ENCODE data around the gene TMCC1.

Gene TMCC1

GRCh38 chr3:129609591-129610182, 283.8 kb downstream of the TMCC1 start:
- no peak for DNase-seq (ENCODE audit: low spot score)

DNA sequence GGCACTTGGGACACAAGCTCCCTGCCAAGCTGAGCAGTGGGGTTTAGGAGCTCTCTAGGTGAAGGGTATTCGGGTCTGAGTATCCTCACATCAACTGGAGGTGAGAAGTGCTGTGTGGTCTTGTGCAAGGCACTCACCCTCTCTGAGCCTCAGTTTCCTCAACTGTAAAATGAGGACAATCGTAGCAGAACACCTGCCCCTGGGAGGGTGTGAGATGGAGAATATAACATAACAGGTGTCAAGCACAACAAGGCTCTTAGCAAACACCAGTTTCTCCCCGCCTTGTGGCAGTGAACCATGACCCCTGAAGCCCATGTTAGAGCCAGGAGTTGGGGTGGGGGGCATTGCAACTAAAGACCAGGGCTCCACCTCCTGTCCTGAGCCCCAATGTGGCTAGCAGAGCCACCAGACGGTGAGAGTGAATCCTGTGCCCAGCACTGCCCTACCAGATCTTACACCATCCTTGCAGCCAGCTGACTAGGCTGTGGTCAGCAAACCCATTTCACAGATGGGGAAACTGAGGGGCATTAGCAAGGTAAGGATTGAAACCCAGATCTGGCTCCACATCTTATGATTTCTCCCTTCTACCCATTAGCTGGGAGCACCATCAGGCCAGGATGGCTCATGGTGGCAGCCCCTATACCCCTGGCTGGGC, 284.4 kb downstream of the TMCC1 start:
- DNase-seq (ENCODE audit: low spot score), result no peak

GRCh38 chr3:129608087-129608935, 285.2 kb downstream of the TMCC1 start:
- no peak for DNase-seq (ENCODE audit: low spot score)

- DNase-seq (ENCODE audit: low spot score), result no peak
Observed at GRCh38 chr3:129607391-129608068, 286.0 kb downstream of the TMCC1 start.

- DNase-seq (ENCODE audit: low spot score), result peak; percentile 50
Observed at GRCh38 chr3:129606636-129607390, 286.7 kb downstream of the TMCC1 start, which contains the start of gene PLXND1. Gene PLXND1, minus strand, starts transcription at chr3:129606676. Its CDS starts 37 bp downstream, at chr3:129606639.

- peak; percentile 18 for DNase-seq (ENCODE audit: low spot score)
Observed at GRCh38 chr3:129605922-129606635, 287.4 kb downstream of the TMCC1 start.

- DNase-seq (ENCODE audit: low spot score), result no peak
Observed at GRCh38 chr3:129605203-129605921, 288.1 kb downstream of the TMCC1 start.

DNA sequence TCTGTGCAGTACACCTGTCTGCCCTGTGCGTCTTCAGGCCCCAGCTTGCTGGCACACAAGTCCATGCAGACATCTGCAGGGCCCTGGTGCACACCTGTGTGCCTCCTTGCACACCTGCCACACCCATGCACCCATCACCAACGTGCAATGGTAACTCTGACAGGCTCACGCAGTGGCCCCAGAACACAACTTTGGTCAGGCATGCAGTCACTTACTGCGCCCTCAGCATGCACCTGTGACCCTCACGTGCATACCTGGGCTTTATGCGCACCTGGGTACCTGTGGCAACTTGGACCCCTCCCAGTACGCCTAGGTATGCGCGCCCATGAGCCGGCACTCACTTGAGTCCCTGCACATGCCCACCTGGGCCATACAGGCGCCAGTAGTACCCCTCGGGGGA, 288.7 kb downstream of the TMCC1 start:
- no peak for DNase-seq (ENCODE audit: low spot score)

GRCh38 chr3:129603991-129604749, 289.3 kb downstream of the TMCC1 start:
- no peak for DNase-seq (ENCODE audit: low spot score)

DNA sequence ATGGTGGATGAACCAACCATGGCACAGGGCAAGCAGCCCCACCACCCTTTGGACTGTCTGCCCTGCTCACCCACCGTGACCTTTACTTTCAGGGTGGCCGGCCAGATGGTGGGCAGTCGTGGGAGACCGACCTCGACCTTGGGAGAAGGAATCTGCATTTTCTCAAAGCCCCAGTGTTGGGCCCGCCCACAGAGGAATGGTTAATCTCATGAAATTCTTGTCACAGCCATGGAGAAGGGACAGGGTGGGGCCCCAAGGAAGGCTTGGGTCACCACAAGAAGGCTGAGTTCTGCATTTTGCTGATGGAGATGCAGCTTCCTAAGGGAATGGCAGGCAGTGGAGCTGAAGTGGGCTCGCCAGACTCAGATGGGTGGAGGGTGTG, 290.0 kb downstream of the TMCC1 start:
- DNase-seq (ENCODE audit: low spot score), result no peak

- DNase-seq (ENCODE audit: low spot score), result no peak
Observed at GRCh38 chr3:129602730-129603560, 290.6 kb downstream of the TMCC1 start.

DNA sequence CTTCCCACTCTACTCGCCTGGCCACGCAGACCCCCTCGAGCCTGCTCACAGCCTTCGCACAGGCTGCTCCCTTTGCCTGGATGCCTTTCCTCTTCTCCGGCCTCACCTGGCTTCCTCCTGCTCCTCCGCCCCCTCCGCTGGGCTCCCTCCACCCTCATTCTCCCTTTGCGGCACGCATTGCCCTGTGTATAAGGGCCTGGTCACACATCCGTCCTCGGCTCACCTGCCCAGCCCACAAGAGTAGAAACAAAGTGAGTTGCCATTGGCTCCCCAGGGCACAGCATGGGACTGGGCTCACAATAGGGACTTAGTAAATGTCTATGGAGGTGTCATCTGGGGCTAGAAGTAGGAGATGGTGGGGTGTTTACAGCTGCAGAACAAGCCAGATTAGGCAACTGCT, 291.2 kb downstream of the TMCC1 start:
- DNase-seq (ENCODE audit: low spot score), result no peak

DNA sequence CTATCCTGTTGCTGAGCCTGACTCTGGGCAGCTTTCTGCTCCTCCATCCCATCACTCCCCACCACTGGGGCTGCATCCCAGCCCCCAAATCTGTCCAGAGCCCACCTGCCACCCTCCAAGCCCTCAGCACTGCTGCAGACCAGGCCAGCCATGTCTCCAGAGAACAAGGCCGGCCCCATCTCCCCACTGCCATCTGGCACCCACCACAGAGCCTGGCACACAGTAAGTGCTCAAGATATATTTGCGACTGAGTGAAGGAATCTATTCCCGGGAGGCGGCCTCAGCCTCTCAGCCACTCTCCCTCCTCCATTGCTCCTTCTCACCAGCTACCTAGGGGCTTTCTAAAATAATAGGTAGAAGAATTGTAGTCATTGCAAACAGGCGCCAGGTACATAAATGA, 291.8 kb downstream of the TMCC1 start:
- no peak for DNase-seq (ENCODE audit: low spot score)

DNA sequence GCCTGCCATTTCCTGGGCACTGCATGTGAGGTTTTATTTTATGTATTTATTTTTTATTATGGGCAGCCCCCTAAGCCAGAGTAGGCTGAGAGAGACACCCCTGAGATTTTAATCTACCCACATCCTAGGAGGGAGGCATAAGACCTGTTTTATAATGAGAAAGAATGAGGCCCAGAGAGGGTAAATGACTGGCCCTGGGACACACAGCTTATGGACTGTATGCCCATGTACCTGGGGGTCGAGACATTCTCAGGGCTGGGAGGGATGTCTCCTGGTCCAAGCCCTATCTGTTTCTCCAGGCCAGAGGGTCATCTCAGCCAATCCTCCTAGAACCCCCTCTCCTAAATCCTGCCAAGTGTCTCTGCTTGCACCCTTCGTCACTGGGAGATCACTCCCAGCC, 293.2 kb downstream of the TMCC1 start:
- no peak for DNase-seq (ENCODE audit: low spot score)

- DNase-seq (ENCODE audit: low spot score), result no peak
Observed at GRCh38 chr3:129599607-129600006, 293.9 kb downstream of the TMCC1 start.

DNA sequence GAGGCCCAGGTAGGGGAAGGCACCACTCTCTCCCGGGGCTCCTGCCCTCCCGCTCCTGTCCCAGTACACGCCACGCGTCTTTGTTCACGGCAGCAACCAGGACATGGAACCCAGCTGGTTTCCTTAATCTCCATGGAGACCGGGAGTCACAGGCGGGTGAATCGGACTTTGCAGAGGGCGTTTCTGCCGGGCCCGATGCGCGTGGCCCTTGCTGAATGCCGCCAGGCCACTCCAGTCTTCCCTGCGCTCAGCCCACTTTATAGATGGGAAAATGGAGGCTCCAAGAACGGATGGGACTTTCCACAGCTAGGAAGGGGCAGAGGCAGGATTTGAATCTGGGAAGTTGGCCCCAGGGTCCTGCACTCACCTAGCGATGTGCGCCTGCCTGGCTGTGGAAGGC, 294.4 kb downstream of the TMCC1 start:
- no peak for DNase-seq (ENCODE audit: low spot score)

DNA sequence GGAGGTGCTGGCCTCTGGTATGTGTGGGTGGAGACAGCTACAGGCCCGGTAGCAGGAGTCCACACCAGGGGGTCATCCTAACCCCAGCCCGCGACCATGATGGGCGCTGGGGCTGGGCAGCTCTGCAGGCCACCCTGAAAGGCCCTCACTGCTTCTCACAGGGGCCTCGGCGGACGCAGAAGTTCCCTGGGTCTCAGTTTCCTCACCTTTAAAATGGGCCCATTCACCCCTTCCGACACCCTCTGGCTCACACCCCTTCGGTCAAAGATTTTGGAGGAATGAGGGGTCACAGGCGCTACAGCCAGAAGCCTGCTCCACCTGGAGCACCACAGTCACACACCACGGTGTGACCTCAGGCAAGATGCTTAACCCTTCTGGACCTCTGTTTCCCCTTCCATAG, 295.0 kb downstream of the TMCC1 start:
- DNase-seq (ENCODE audit: low spot score), result no peak

GRCh38 chr3:129598000-129598381, 295.5 kb downstream of the TMCC1 start:
- no peak for DNase-seq (ENCODE audit: low spot score)

Data from LoVo (cell line).